ENCODE results near the gene VPS9D1.
"Not testable (repeated sequence)": the region's sequence is repeated elsewhere in the genome, so short reads cannot be mapped to it uniquely, and the experiment has no call there.

VPS9D1 gene

DNA sequence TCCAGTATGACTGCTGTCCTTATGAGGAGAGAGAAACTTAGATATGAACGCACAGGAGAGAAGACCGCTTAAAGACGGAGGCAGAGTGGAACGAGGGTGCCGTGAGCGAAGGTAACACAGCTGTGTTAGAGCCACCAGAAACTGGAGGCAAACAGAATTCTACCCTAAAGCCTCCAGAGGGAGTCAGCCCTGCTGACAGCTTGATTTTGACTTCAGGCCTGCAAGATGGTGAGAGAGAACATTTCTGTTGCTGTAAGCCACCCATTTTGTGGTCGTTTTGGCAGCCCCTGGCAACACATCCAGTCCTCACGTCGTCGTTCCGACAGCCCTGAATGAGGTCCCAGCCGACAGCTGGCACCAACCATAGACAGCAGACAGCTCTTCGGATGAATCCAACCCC, 16.4 kb downstream of the VPS9D1 start:
- Histone ChIP-seq H3K9me3 (ENCODE audit: control insufficient read depth, low read length) (no peaks in the 10 kb centered on the region), H3K36me3 (ENCODE audit: control insufficient read depth, insufficient read depth, low read length) (no peaks in the 10 kb centered on the region), H3K27me3 (ENCODE audit: control insufficient read depth, insufficient read depth, low read length) (no peaks in the 10 kb centered on the region), H3K9ac (ENCODE audit: low read length) (no peak overlapping the region), H3K4me1 (ENCODE audit: control insufficient read depth, insufficient read depth, low read length) (peaks cover 22% of the 10 kb centered on the region), H3K4me3 (ENCODE audit: low read length) (no peak overlapping the region)

- Histone ChIP-seq H3K4me1 (ENCODE audit: control insufficient read depth, insufficient read depth, low read length) (peaks cover 19% of the 10 kb centered on the region), H3K27me3 (ENCODE audit: control insufficient read depth, insufficient read depth, low read length) (no peaks in the 10 kb centered on the region)
These were observed 19.0 kb downstream of the VPS9D1 start, which contains the start of gene SPATA2L for GRCh38 chr16:89701425-89702406. Gene SPATA2L, minus strand, starts transcription at chr16:89701705. Its CDS starts 473 bp downstream, at chr16:89701232.

DNA sequence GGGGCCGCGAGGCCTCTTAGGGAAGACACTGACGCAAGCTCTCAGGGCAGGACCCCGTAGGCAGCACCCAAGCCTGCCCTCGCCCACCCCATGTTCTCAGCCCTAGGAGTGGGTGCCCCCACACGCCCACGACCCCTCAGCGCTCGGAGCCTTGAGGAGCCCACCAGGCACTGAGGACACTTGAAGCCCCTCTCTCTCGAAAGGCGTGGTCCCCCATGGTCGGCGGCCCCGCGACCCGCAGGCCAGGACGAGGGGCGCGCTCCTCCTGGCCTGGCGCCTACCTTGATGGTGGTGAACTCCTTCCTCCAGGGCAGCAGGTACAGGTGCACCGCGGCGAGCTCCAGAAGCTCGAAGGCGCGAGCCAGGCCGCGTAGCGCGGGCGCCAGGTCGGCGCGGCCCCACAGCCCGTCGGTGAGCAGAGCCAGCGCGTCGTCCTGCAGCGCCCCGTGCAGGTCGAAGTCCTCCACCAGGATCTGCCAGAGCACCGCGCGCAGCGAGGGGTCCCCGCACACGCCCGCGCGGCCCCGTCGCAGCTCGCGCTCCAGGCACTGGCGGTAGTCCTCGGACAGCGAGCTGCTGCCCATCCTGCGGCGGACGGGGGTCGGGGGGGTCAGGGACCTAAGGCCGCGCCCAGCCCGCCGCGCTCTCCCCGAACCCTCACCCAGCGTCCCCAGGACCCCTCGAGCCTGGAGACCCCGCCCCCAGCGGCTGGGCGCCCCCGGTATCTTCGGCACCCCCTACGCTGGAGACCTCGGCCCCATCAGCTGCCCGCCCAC, 19.9 kb downstream of the VPS9D1 start:
- no peaks in the 10 kb centered on the region for H3K9me3 ChIP-seq (ENCODE audit: control insufficient read depth, low read length)
- no peaks in the 10 kb centered on the region for H3K27me3 ChIP-seq (ENCODE audit: control insufficient read depth, insufficient read depth, low read length)
- peaks cover 19% of the 10 kb centered on the region for H3K4me1 ChIP-seq (ENCODE audit: control insufficient read depth, insufficient read depth, low read length)
- peak overlapping the region; percentile 74 for H3K4me3 ChIP-seq (ENCODE audit: low read length)
- peaks cover 2% of the 10 kb centered on the region for H3K36me3 ChIP-seq (ENCODE audit: control insufficient read depth, insufficient read depth, low read length)
- peak overlapping the region; percentile 70 for H3K9ac ChIP-seq (ENCODE audit: low read length)

More at GRCh38 chr16:89701425-89702406, 19.0 kb downstream of the VPS9D1 start, which contains the start of gene SPATA2L:
- Histone ChIP-seq H3K9me3 (ENCODE audit: control insufficient read depth, low read length) (no peaks in the 10 kb centered on the region), H3K9ac (ENCODE audit: low read length) (peak within 1 kb of the TSS; percentile 70), H3K36me3 (ENCODE audit: control insufficient read depth, insufficient read depth, low read length) (no peaks in the 10 kb centered on the region), H3K4me3 (ENCODE audit: low read length) (peak within 1 kb of the TSS; percentile 74)

GRCh38 chr16:89700100-89700648, 20.5 kb downstream of the VPS9D1 start:
- Histone ChIP-seq H3K9me3 (ENCODE audit: control insufficient read depth, low read length) (no peaks in the 10 kb centered on the region), H3K4me1 (ENCODE audit: control insufficient read depth, insufficient read depth, low read length) (peaks cover 19% of the 10 kb centered on the region), H3K36me3 (ENCODE audit: control insufficient read depth, insufficient read depth, low read length) (peaks cover 7% of the 10 kb centered on the region), H3K27me3 (ENCODE audit: control insufficient read depth, insufficient read depth, low read length) (no peaks in the 10 kb centered on the region), H3K4me3 (ENCODE audit: low read length) (peak overlapping the region; percentile 74), H3K9ac (ENCODE audit: low read length) (peak overlapping the region; percentile 70)

GRCh38 chr16:89699629-89700099, 21.0 kb downstream of the VPS9D1 start:
- H3K4me3 ChIP-seq (ENCODE audit: low read length); H3K36me3 ChIP-seq (ENCODE audit: control insufficient read depth, insufficient read depth, low read length); H3K27me3 ChIP-seq (ENCODE audit: control insufficient read depth, insufficient read depth, low read length); H3K9me3 ChIP-seq (ENCODE audit: control insufficient read depth, low read length); H3K9ac ChIP-seq (ENCODE audit: low read length): not testable (repeated sequence)
- H3K4me1 ChIP-seq (ENCODE audit: control insufficient read depth, insufficient read depth, low read length): peaks cover 19% of the 10 kb centered on the region

DNA sequence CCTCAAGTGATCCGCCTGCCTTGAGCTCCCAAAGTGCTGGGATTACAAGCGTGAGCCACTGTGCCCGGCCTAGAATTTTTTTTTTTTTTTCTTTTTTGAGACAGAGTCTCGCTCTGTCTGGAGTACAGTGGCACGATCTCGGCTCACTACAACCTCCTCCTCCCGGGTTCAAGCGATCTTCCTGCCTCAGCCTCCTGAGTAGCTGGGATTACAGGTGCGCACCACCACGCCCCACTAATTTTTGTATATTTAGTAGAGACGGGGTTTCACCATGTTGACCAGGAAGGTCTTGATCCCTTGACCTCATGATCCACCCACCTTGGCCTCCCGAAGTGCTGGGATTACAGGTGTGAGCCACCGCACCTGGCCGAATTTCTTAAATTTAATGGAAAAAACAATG, 22.0 kb downstream of the VPS9D1 start:
- H3K4me1 ChIP-seq (ENCODE audit: control insufficient read depth, insufficient read depth, low read length): peaks cover 19% of the 10 kb centered on the region
- H3K36me3 ChIP-seq (ENCODE audit: control insufficient read depth, insufficient read depth, low read length); H3K4me3 ChIP-seq (ENCODE audit: low read length); H3K9ac ChIP-seq (ENCODE audit: low read length); H3K9me3 ChIP-seq (ENCODE audit: control insufficient read depth, low read length); H3K27me3 ChIP-seq (ENCODE audit: control insufficient read depth, insufficient read depth, low read length): not testable (repeated sequence)

DNA sequence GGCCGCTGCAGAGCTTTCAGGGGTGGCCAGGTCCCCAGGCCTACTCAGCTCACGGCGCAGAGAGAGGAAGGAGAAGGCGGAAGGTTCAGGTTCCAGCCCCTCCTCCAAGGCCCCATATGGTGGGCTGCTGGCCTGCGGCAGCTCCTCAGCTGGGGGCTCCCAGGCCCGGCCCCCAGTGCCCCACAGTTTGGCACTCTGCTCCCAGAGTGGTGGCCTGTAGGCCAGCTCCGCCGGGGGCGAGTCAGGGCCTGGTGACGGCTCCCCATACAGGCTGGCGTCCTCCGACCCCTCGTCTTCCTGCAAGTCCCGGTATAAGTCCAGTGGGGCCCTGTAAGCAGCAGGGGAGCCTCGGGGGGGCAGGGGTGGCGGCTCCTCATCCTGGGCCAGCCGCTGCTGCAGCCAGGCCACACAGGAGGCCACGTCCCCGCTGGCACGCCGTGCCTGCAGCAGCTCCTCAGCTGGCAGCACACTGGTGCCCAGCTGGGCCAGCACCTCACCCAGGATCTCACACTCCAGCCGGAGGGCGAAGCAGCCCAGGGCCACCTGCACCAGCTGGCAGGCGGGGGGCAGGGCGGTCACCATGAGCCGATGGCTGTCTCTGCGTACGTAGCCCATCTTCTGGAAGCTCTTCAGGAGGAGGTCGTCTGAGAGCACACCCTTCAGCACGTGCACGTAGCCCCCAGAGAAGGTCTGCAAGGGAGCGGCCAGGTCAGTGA, 22.9 kb downstream of the VPS9D1 start:
- H3K27me3 ChIP-seq (ENCODE audit: control insufficient read depth, insufficient read depth, low read length): no peaks in the 10 kb centered on the region
- no peak overlapping the region for H3K9ac ChIP-seq (ENCODE audit: low read length)
- peaks cover 14% of the 10 kb centered on the region for H3K36me3 ChIP-seq (ENCODE audit: control insufficient read depth, insufficient read depth, low read length)
- no peaks in the 10 kb centered on the region for H3K9me3 ChIP-seq (ENCODE audit: control insufficient read depth, low read length)
- H3K4me1 ChIP-seq (ENCODE audit: control insufficient read depth, insufficient read depth, low read length): peaks cover 19% of the 10 kb centered on the region
- H3K4me3 ChIP-seq (ENCODE audit: low read length): no peak overlapping the region

GRCh38 chr16:89697161-89697615, 23.5 kb downstream of the VPS9D1 start:
- Histone ChIP-seq H3K36me3 (ENCODE audit: control insufficient read depth, insufficient read depth, low read length) (peaks cover 14% of the 10 kb centered on the region), H3K4me3 (ENCODE audit: low read length) (no peak overlapping the region), H3K27me3 (ENCODE audit: control insufficient read depth, insufficient read depth, low read length) (no peaks in the 10 kb centered on the region), H3K9ac (ENCODE audit: low read length) (no peak overlapping the region), H3K9me3 (ENCODE audit: control insufficient read depth, low read length) (no peaks in the 10 kb centered on the region), H3K4me1 (ENCODE audit: control insufficient read depth, insufficient read depth, low read length) (peaks cover 16% of the 10 kb centered on the region)

DNA sequence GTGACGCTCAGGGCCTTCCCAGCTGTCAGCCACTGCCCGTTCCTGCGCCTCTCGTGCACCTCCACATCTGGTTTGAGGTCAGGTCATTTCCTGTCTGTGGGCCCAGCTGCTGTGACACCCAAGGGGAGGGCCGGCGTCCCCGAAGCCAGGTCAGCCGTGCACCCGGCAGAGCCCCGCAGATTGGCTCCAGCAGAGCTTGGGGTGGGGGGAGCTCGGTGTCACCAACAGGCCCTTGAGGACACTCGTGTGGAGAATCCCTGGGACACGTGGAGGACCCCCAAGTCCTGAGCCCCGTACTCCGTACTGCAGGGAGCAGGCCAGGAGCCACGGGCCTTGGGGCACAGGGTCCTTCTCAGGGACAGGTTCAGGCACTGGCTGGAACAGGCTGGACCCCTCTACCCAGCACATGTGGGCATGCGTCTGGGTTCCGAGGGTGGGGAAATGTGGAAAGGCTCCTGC, 24.0 kb downstream of the VPS9D1 start:
- no peaks in the 10 kb centered on the region for H3K27me3 ChIP-seq (ENCODE audit: control insufficient read depth, insufficient read depth, low read length)

DNA sequence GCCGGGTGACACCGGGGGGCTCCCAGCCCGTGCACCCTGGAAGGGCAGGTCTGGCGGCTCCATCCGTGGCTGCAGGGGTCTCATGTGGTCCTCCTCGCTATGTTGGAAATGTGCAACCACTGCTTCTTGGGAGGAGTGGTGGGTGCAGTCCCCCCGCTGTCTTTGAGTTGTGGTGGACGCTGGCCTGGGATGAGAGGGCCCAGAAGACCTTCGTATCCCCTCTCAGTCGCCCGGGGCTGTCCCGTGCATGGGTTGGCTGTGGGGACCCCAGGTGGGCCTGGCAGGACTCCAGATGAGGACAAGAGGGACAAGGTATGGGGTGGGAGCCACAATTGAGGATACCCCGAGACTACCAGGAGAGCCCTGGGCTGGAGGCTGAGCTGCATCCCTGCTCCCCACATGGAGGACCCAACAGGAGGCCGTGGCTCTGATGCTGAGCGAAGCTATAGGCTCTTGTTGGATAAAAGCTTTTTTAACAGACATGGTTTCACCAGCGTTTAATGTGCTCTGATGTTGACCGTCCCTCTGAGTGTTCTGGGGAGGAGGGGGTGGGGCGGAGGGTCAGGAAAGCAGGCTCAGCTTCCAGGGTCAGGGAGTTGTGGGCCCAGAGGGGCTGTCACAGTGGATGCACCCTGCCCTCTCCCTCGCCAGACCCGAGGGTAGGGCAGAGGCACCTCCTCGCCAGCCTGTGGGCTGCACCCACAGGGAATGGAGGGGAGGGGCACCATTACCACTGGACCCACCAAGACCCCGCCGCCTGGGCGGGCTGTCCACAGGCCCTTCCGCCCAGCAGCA, 24.6 kb downstream of the VPS9D1 start:
- peaks cover 14% of the 10 kb centered on the region for H3K4me1 ChIP-seq (ENCODE audit: control insufficient read depth, insufficient read depth, low read length)
- no peak overlapping the region for H3K4me3 ChIP-seq (ENCODE audit: low read length)
- H3K36me3 ChIP-seq (ENCODE audit: control insufficient read depth, insufficient read depth, low read length): peaks cover 14% of the 10 kb centered on the region
- no peaks in the 10 kb centered on the region for H3K27me3 ChIP-seq (ENCODE audit: control insufficient read depth, insufficient read depth, low read length)
- no peak overlapping the region for H3K9ac ChIP-seq (ENCODE audit: low read length)
- H3K9me3 ChIP-seq (ENCODE audit: control insufficient read depth, low read length): no peaks in the 10 kb centered on the region

More for the DNA sequence above, 24.0 kb downstream of the VPS9D1 start:
- H3K36me3 ChIP-seq (ENCODE audit: control insufficient read depth, insufficient read depth, low read length): peaks cover 14% of the 10 kb centered on the region
- H3K4me1 ChIP-seq (ENCODE audit: control insufficient read depth, insufficient read depth, low read length): peaks cover 14% of the 10 kb centered on the region
- no peak overlapping the region for H3K9ac ChIP-seq (ENCODE audit: low read length)
- H3K9me3 ChIP-seq (ENCODE audit: control insufficient read depth, low read length): no peaks in the 10 kb centered on the region
- H3K4me3 ChIP-seq (ENCODE audit: low read length): no peak overlapping the region

Data from mucosa of stomach (tissue), 1 donor.